ENCODE data around the gene TMTC2.

TMTC2 gene

GRCh38 chr12:83140135-83140534 lies 453.4 kb downstream of the TMTC2 start:
- no peaks in the 10 kb centered on the region for H3K79me2 ChIP-seq (ENCODE audit: insufficient read depth, low read depth)
- H3K4me1 ChIP-seq (ENCODE audit: low read depth, poor library complexity, severe bottlenecking), result no peaks in the 10 kb centered on the region
- TF ChIP-seq CTCF (conservative IDR thresholded peaks at IDR 0.05; ENCODE audit: low read depth, low read length), result no peak

GRCh38 chr12:83141460-83141994 lies 454.8 kb downstream of the TMTC2 start:
- Histone ChIP-seq H3K79me2 (ENCODE audit: insufficient read depth, low read depth) (no peaks in the 10 kb centered on the region), H4K20me1 (ENCODE audit: insufficient read depth) (no peaks in the 10 kb centered on the region), H3K9ac (no peak overlapping the region), H2AFZ (ENCODE audit: low read depth) (no peak overlapping the region), H3K4me3 (IDR thresholded peaks at IDR 0.05; ENCODE audit: insufficient read depth, low read depth, low read length) (no peak overlapping the region), H3K4me2 (no peak overlapping the region), H3K36me3 (ENCODE audit: insufficient read depth) (no peaks in the 10 kb centered on the region), H3K27me3 (ENCODE audit: insufficient read depth, low read depth) (no peaks in the 10 kb centered on the region), H3K4me1 (ENCODE audit: low read depth, poor library complexity, severe bottlenecking) (no peaks in the 10 kb centered on the region), H3K27ac (no peak overlapping the region)
- TF ChIP-seq CTCF (conservative IDR thresholded peaks at IDR 0.05; ENCODE audit: low read depth, low read length), result no peak

More at GRCh38 chr12:83140135-83140534, 453.4 kb downstream of the TMTC2 start:
- no peaks in the 10 kb centered on the region for H3K27me3 ChIP-seq (ENCODE audit: insufficient read depth, low read depth)
- no peaks in the 10 kb centered on the region for H3K36me3 ChIP-seq (ENCODE audit: insufficient read depth)
- no peak overlapping the region for H3K4me3 ChIP-seq (IDR thresholded peaks at IDR 0.05; ENCODE audit: insufficient read depth, low read depth, low read length)
- H3K9ac ChIP-seq, result no peak overlapping the region
- no peak overlapping the region for H2AFZ ChIP-seq (ENCODE audit: low read depth)
- no peak overlapping the region for H3K27ac ChIP-seq
- H3K4me2 ChIP-seq, result no peak overlapping the region
- H4K20me1 ChIP-seq (ENCODE audit: insufficient read depth), result no peaks in the 10 kb centered on the region

GRCh38 chr12:83142914-83143313 lies 456.2 kb downstream of the TMTC2 start:
- Histone ChIP-seq H3K4me3 (IDR thresholded peaks at IDR 0.05; ENCODE audit: insufficient read depth, low read depth, low read length) (no peak overlapping the region), H3K79me2 (ENCODE audit: insufficient read depth, low read depth) (no peaks in the 10 kb centered on the region)
- TF ChIP-seq CTCF (conservative IDR thresholded peaks at IDR 0.05; ENCODE audit: low read depth, low read length), result no peak

GRCh38 chr12:83143950-83144349 lies 457.2 kb downstream of the TMTC2 start:
- H3K4me2 ChIP-seq, result no peak overlapping the region
- no peak overlapping the region for H3K9ac ChIP-seq
- H2AFZ ChIP-seq (ENCODE audit: low read depth), result no peak overlapping the region
- no peaks in the 10 kb centered on the region for H3K4me1 ChIP-seq (ENCODE audit: low read depth, poor library complexity, severe bottlenecking)
- H3K79me2 ChIP-seq (ENCODE audit: insufficient read depth, low read depth), result no peaks in the 10 kb centered on the region
- no peak for TF ChIP-seq CTCF (conservative IDR thresholded peaks at IDR 0.05; ENCODE audit: low read depth, low read length)
- no peaks in the 10 kb centered on the region for H4K20me1 ChIP-seq (ENCODE audit: insufficient read depth)
- no peaks in the 10 kb centered on the region for H3K27me3 ChIP-seq (ENCODE audit: insufficient read depth, low read depth)
- no peak overlapping the region for H3K4me3 ChIP-seq (IDR thresholded peaks at IDR 0.05; ENCODE audit: insufficient read depth, low read depth, low read length)
- H3K36me3 ChIP-seq (ENCODE audit: insufficient read depth), result no peaks in the 10 kb centered on the region
- H3K27ac ChIP-seq, result no peak overlapping the region

More at GRCh38 chr12:83142914-83143313, 456.2 kb downstream of the TMTC2 start:
- Histone ChIP-seq H3K4me2 (no peak overlapping the region), H3K4me1 (ENCODE audit: low read depth, poor library complexity, severe bottlenecking) (no peaks in the 10 kb centered on the region), H2AFZ (ENCODE audit: low read depth) (no peak overlapping the region), H4K20me1 (ENCODE audit: insufficient read depth) (no peaks in the 10 kb centered on the region), H3K9ac (no peak overlapping the region), H3K27ac (no peak overlapping the region), H3K36me3 (ENCODE audit: insufficient read depth) (no peaks in the 10 kb centered on the region), H3K27me3 (ENCODE audit: insufficient read depth, low read depth) (no peaks in the 10 kb centered on the region)

Data from KMS-11 (cell line).